SK-N-SH (cell line): ENCODE results near the gene ENTREP3. TPM values are rescaled to one million over a fixed set of nuclear protein-coding genes. Genes with fewer than 3 reads are reported as not detected.

Source experiments
- CTCF ChIA-PET: fragments of 300-600, 350-600 bp; formaldehyde crosslinking; extraction: SDS; loops from one replicate; lab custom pipeline; 2021; lab: Yijun Ruan, JAX
- POLR2A ChIA-PET: fragments of 350-600 bp; sonication (Branson Sonifier 250); formaldehyde crosslinking; extraction: SDS; loops from one replicate; lab custom pipeline; 2020; ENCODE audit warnings: antibody characterized with exemption, inconsistent platforms; lab: Yijun Ruan, JAX
- DNase-seq: peaks from one replicate; pipeline ENCODE4 v3.0.0; 2012
- H2AFZ ChIP-seq: fragments of 200-600 bp; sonication (generic); 2 replicates; pipeline ENCODE4 v1.8.1; 2016; ENCODE audit warnings: antibody characterized with exemption, mild to moderate bottlenecking, low read depth
- H3F3A ChIP-seq: fragments of 200-600 bp; sonication (generic); replicated peaks from 2 replicates; pipeline ENCODE3; 2016; ENCODE audit warnings: antibody characterized with exemption, mild to moderate bottlenecking; ENCODE audit not compliant: insufficient read depth
- H3K27ac ChIP-seq, 2 experiments: fragments of 200-500 bp in 1 of 2; fragments of 200-600 bp in 1 of 2; sonication (Bioruptor generic) in 1 of 2; sonication (generic), shearing (Covaris generic) in 1 of 2; 2 replicates each; pipeline versions ENCODE4 v1.5.1 to v1.6.1; 2014 to 2016; ENCODE audit warnings: low read depth in 2 of 2, inconsistent platforms in 1 of 2, low read length in 1 of 2, mild to moderate bottlenecking in 1 of 2, mixed read lengths in 1 of 2
- H3K27me3 ChIP-seq: fragments of 200-600 bp; sonication (generic), shearing (Covaris generic); 2 replicates; pipeline ENCODE4 v1.6.1; 2016; ENCODE audit warnings: mixed run types; ENCODE audit not compliant: insufficient read depth
- H3K36me3 ChIP-seq, 2 experiments: fragments of 200-500 bp in 1 of 2; fragments of 200-600 bp in 1 of 2; sonication (Bioruptor generic) in 1 of 2; sonication (generic) in 1 of 2; replicated peaks in 1 of 2; 2 replicates each; pipeline versions ENCODE3 to v1.5.1; 2014 to 2016; ENCODE audit warnings: low read length in 1 of 2, mild to moderate bottlenecking in 1 of 2; ENCODE audit not compliant: insufficient read depth in 2 of 2, control insufficient read depth in 1 of 2
- H3K4me1 ChIP-seq, 2 experiments: fragments of 200-500 bp in 1 of 2; fragments of 200-600 bp in 1 of 2; sonication (Bioruptor generic) in 1 of 2; sonication (generic), shearing (Covaris generic) in 1 of 2; 2 replicates each; pipeline versions ENCODE4 v1.5.1 to v1.6.1; 2014 to 2016; ENCODE audit warnings: low read depth in 1 of 2, low read length in 1 of 2, mixed run types in 1 of 2; ENCODE audit not compliant: insufficient read depth in 2 of 2, control insufficient read depth in 1 of 2
- H3K4me2 ChIP-seq: fragments of 200-600 bp; sonication (generic), shearing (Covaris generic); 2 replicates; pipeline ENCODE4 v1.6.1; 2017; ENCODE audit warnings: mixed run types
- H3K4me3 ChIP-seq, 2 experiments: fragments of 200-500 bp in 1 of 2; fragments of 200-600 bp in 1 of 2; sonication (Bioruptor generic) in 1 of 2; sonication (generic), shearing (Covaris generic) in 1 of 2; 2 replicates each; pipeline versions ENCODE4 v1.5.1 to v1.8.1; 2014 to 2016; ENCODE audit warnings: low read depth in 2 of 2, inconsistent platforms in 1 of 2, low read length in 1 of 2, mild to moderate bottlenecking in 1 of 2, mixed read lengths in 1 of 2, moderate library complexity in 1 of 2
- H3K79me2 ChIP-seq: fragments of 200-600 bp; sonication (generic); 2 replicates; pipeline ENCODE4 v1.8.1; 2017; ENCODE audit warnings: mild to moderate bottlenecking; ENCODE audit not compliant: insufficient read depth
- H3K9ac ChIP-seq: fragments of 200-600 bp; sonication (generic); 2 replicates; pipeline ENCODE4 v1.6.1; 2017; ENCODE audit warnings: mixed run types
- H3K9me2 ChIP-seq: fragments of 200-600 bp; sonication (generic); 2 replicates; pipeline ENCODE4 v1.6.1; 2017; ENCODE audit warnings: mixed run types
- H3K9me3 ChIP-seq: fragments of 200-600 bp; sonication (generic); 2 replicates; pipeline ENCODE4 v1.6.1; 2017; ENCODE audit warnings: mixed run types, mild to moderate bottlenecking, moderate library complexity
- H4K20me1 ChIP-seq: fragments of 200-600 bp; sonication (generic); 2 replicates; pipeline ENCODE4 v1.6.1; 2017; ENCODE audit warnings: mild to moderate bottlenecking, mixed run types; ENCODE audit not compliant: insufficient read depth
- CHD2 ChIP-seq: fragments of 150-350 bp; IDR thresholded peaks from 2 replicates; pipeline ENCODE4 v1.6.1; 2018; ENCODE audit warnings: low read length; ENCODE audit not compliant: partially characterized antibody
- FOXJ3 ChIP-seq: sonication (generic); formaldehyde crosslinking; IDR thresholded peaks from 2 replicates; pipeline ENCODE4 v1.5.1; 2020; ENCODE audit warnings: mild to moderate bottlenecking, missing genetic modification reagents
- FOXM1 ChIP-seq: IDR thresholded peaks from 2 replicates; pipeline ENCODE4 v1.4.0; 2012; ENCODE audit warnings: low read depth, mild to moderate bottlenecking
- MAX ChIP-seq: IDR thresholded peaks from 2 replicates; pipeline ENCODE4 v1.4.0; 2012; ENCODE audit warnings: low read depth
- MEF2A ChIP-seq: IDR thresholded peaks from 2 replicates; pipeline ENCODE4 v1.4.0; 2012; ENCODE audit warnings: low read depth, borderline replicate concordance
- MXI1 ChIP-seq: IDR thresholded peaks from 2 replicates; pipeline ENCODE4 v1.6.1; 2012; ENCODE audit warnings: mild to moderate bottlenecking, low read depth, low read length, improper control_type of control experiment
- POLR2AphosphoS5 ChIP-seq: IDR thresholded peaks from 2 replicates; pipeline ENCODE4 v1.6.1; 2012; ENCODE audit warnings: low read depth, low read length
- RAD21 ChIP-seq: IDR thresholded peaks from 2 replicates; pipeline ENCODE4 v1.6.1; 2012; ENCODE audit warnings: mild to moderate bottlenecking, low read length
- RCOR1 ChIP-seq: fragments of 150-350 bp; IDR thresholded peaks from 2 replicates; pipeline ENCODE4 v1.6.1; 2017; ENCODE audit warnings: antibody characterized with exemption, low read length
- RFX5 ChIP-seq: IDR thresholded peaks from 2 replicates; pipeline ENCODE4 v1.6.1; 2012; ENCODE audit warnings: mild to moderate bottlenecking, improper control_type of control experiment, low read length
- RXRA ChIP-seq: IDR thresholded peaks from 2 replicates; pipeline ENCODE4 v1.4.0; 2012; ENCODE audit warnings: low read depth, mild to moderate bottlenecking, borderline replicate concordance
- SIN3A ChIP-seq: IDR thresholded peaks from 2 replicates; pipeline ENCODE4 v1.6.1; 2012; ENCODE audit warnings: low read depth, mild to moderate bottlenecking, low read length, moderate library complexity, borderline replicate concordance
- SMC3 ChIP-seq: IDR thresholded peaks from 2 replicates; pipeline ENCODE4 v1.6.1; 2012; ENCODE audit warnings: low read depth, low read length, improper control_type of control experiment
- WGBS: methylation state at CpG from one replicate; pipeline ENCODE4 v1.1.6; 2017; ENCODE audit warnings: low lambda C conversion rate; 5-methylcytosine and 5-hydroxymethylcytosine counted together
- polyA plus RNA-seq, 3 experiments: library from polyadenylated mRNA; depleted of rRNA; stranded (reverse); fragments of >200 nt; gene quantifications; 2 replicates each; pipeline ENCODE4 v1.2.3, GENCODE V29; 2012
- TF ChIP-seq, protein P1 (sequence below): fragments of 200-600 bp; sonication (generic); IDR thresholded peaks from 2 replicates; pipeline ENCODE4 v1.6.1; 2017; ENCODE audit warnings: antibody characterized with exemption, mild to moderate bottlenecking, moderate library complexity
- TF ChIP-seq, protein P2 (sequence below): IDR thresholded peaks from 2 replicates; pipeline ENCODE4 v1.6.1; 2012; ENCODE audit warnings: mild to moderate bottlenecking, low read depth, low read length, moderate library complexity

ENTREP3 gene
- polyA plus RNA-seq, 1 of the 3 experiments (the other 2 are of a cell fraction): 30.6 TPM

- ChIA-PET POLR2A (interaction anchor here (0.7 to 1.0 kb wide), 2 partner anchors 15 to 46 kb away, joined by 3 to 4 read pairs; partner anchors contain the start of gene SCAMP3), CTCF (interaction anchor here (0.6 to 4.7 kb wide), 30 partner anchors 11 to 227 kb away, joined by 3 to 27 read pairs (median 4); partner anchors contain the start of genes FDPS, PKLR, RUSC1 and SCAMP3)
- H2AFZ ChIP-seq: peak within 1 kb of the TSS; percentile 88
- peak within 1 kb of the TSS; percentile 58; the same call in 1 of the 2 replicates for H3K9ac ChIP-seq
- no peak for TF ChIP-seq RCOR1
- TF ChIP-seq MAX: peak; percentile 59
- no peak for TF ChIP-seq FOXJ3
- TF ChIP-seq RAD21: peak; percentile 46
- no peak for TF ChIP-seq FOXM1
- TF ChIP-seq CHD2: peak; percentile 9
- TF ChIP-seq SMC3: peak; percentile 73
- TF ChIP-seq RXRA: no peak
- 0 out of 2 replicates have a peak, but pooled peaks have one; percentile 28 for TF ChIP-seq POLR2AphosphoS5
- TF ChIP-seq, protein P1, sequence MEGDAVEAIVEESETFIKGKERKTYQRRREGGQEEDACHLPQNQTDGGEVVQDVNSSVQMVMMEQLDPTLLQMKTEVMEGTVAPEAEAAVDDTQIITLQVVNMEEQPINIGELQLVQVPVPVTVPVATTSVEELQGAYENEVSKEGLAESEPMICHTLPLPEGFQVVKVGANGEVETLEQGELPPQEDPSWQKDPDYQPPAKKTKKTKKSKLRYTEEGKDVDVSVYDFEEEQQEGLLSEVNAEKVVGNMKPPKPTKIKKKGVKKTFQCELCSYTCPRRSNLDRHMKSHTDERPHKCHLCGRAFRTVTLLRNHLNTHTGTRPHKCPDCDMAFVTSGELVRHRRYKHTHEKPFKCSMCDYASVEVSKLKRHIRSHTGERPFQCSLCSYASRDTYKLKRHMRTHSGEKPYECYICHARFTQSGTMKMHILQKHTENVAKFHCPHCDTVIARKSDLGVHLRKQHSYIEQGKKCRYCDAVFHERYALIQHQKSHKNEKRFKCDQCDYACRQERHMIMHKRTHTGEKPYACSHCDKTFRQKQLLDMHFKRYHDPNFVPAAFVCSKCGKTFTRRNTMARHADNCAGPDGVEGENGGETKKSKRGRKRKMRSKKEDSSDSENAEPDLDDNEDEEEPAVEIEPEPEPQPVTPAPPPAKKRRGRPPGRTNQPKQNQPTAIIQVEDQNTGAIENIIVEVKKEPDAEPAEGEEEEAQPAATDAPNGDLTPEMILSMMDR: peak; percentile 70
- peak; percentile 87; the same call in 1 of the 2 replicates for TF ChIP-seq SIN3A
- TF ChIP-seq, protein P2, sequence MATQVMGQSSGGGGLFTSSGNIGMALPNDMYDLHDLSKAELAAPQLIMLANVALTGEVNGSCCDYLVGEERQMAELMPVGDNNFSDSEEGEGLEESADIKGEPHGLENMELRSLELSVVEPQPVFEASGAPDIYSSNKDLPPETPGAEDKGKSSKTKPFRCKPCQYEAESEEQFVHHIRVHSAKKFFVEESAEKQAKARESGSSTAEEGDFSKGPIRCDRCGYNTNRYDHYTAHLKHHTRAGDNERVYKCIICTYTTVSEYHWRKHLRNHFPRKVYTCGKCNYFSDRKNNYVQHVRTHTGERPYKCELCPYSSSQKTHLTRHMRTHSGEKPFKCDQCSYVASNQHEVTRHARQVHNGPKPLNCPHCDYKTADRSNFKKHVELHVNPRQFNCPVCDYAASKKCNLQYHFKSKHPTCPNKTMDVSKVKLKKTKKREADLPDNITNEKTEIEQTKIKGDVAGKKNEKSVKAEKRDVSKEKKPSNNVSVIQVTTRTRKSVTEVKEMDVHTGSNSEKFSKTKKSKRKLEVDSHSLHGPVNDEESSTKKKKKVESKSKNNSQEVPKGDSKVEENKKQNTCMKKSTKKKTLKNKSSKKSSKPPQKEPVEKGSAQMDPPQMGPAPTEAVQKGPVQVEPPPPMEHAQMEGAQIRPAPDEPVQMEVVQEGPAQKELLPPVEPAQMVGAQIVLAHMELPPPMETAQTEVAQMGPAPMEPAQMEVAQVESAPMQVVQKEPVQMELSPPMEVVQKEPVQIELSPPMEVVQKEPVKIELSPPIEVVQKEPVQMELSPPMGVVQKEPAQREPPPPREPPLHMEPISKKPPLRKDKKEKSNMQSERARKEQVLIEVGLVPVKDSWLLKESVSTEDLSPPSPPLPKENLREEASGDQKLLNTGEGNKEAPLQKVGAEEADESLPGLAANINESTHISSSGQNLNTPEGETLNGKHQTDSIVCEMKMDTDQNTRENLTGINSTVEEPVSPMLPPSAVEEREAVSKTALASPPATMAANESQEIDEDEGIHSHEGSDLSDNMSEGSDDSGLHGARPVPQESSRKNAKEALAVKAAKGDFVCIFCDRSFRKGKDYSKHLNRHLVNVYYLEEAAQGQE: 0 out of 2 replicates have a peak, but pooled peaks have one; percentile 28
- no peak for TF ChIP-seq RFX5
- TF ChIP-seq MEF2A: no peak
- peak; percentile 36; the same call in 1 of the 2 replicates for TF ChIP-seq MXI1
- H4K20me1 ChIP-seq: peaks cover 8% of the 10 kb centered on the region
- H3K9me3 ChIP-seq: no peaks in the 10 kb centered on the region
- H3K27me3 ChIP-seq: no peaks in the 10 kb centered on the region
- H3K9me2 ChIP-seq: no peaks in the 10 kb centered on the region
- H3K4me3 ChIP-seq: peak within 1 kb of the TSS; percentile 71 to 78
- DNase-seq: peak; percentile 98
- no peaks in the 10 kb centered on the region for H3K36me3 ChIP-seq
- H3K27ac ChIP-seq: peak within 1 kb of the TSS; percentile 25 to 66; a peak in 3 of 4 replicates
- H3F3A ChIP-seq: peaks cover 18% of the 10 kb centered on the region
- H3K79me2 ChIP-seq: peaks cover 9% of the 10 kb centered on the region
- peak within 1 kb of the TSS; percentile 98 for H3K4me2 ChIP-seq
- peaks cover 5 to 22% of the 10 kb centered on the region in 2 experiments; a peak in 2 of 4 replicates for H3K4me1 ChIP-seq
- 4% methylated on average over 17 of the region's 68 CpGs for WGBS
Measured at GRCh38 chr1:155277070-155277901, 22.0 kb upstream of the ENTREP3 start, which contains the start of gene HCN3. HCN3 (plus strand) TSS chr1:155277463; CDS start chr1:155277591, 128 bp downstream.
